Measurements from ENCODE around the gene CTCF. TPM values are rescaled to one million over a fixed set of nuclear protein-coding genes. Genes with fewer than 3 reads are reported as not detected.

CTCF gene
- total RNA-seq, 1 donor from 2014 or later: 45.0 TPM

DNA sequence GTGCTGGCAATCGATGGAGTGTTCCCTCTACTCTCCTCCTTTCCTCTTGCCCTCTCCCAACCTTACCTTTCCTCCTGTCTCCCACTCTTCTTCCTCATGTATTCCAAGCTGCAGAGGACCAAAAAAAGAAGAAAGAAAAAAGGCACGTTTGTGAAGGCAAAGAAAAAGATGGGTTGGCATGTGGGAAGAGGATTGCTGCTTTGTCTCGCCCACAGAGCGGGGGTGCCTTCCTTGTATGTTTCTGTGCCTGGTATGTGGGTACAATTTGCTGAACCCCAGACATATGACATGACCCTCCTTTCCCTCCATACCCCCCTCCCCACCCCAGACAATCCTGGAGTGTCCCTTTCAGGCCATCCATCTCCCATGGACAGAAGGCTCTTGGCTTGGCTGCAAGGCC lies 13.1 kb upstream of the CTCF start:
- no peak overlapping the region for H3K4me3 ChIP-seq (ENCODE audit: low read depth, low read length)
- peaks cover 2% of the 10 kb centered on the region for H3K36me3 ChIP-seq (ENCODE audit: control insufficient read depth, insufficient read depth, low read length)
- no peak for DNase-seq (ENCODE audit: low read depth)
- H3K27me3 ChIP-seq (ENCODE audit: control insufficient read depth, insufficient read depth, low read length): no peaks in the 10 kb centered on the region
- TF ChIP-seq, protein P1, sequence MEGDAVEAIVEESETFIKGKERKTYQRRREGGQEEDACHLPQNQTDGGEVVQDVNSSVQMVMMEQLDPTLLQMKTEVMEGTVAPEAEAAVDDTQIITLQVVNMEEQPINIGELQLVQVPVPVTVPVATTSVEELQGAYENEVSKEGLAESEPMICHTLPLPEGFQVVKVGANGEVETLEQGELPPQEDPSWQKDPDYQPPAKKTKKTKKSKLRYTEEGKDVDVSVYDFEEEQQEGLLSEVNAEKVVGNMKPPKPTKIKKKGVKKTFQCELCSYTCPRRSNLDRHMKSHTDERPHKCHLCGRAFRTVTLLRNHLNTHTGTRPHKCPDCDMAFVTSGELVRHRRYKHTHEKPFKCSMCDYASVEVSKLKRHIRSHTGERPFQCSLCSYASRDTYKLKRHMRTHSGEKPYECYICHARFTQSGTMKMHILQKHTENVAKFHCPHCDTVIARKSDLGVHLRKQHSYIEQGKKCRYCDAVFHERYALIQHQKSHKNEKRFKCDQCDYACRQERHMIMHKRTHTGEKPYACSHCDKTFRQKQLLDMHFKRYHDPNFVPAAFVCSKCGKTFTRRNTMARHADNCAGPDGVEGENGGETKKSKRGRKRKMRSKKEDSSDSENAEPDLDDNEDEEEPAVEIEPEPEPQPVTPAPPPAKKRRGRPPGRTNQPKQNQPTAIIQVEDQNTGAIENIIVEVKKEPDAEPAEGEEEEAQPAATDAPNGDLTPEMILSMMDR (IDR thresholded peaks at IDR 0.05; ENCODE audit: insufficient read depth, low read length, poor library complexity, severe bottlenecking): no peak

- peaks cover 2% of the 10 kb centered on the region for H3K36me3 ChIP-seq (ENCODE audit: control insufficient read depth, insufficient read depth, low read length)
Observed at GRCh38 chr16:67549936-67550335, 12.4 kb upstream of the CTCF start.

GRCh38 chr16:67551091-67551490 lies 11.2 kb upstream of the CTCF start:
- DNase-seq (ENCODE audit: low read depth): no peak
- Histone ChIP-seq H3K4me3 (ENCODE audit: low read depth, low read length) (no peak overlapping the region), H3K27me3 (ENCODE audit: control insufficient read depth, insufficient read depth, low read length) (no peaks in the 10 kb centered on the region), H3K36me3 (ENCODE audit: control insufficient read depth, insufficient read depth, low read length) (peaks cover 2% of the 10 kb centered on the region)
- TF ChIP-seq, protein P1 (IDR thresholded peaks at IDR 0.05; ENCODE audit: insufficient read depth, low read length, poor library complexity, severe bottlenecking): no peak

More at GRCh38 chr16:67549936-67550335, 12.4 kb upstream of the CTCF start:
- Histone ChIP-seq H3K4me3 (ENCODE audit: low read depth, low read length) (no peak overlapping the region), H3K27me3 (ENCODE audit: control insufficient read depth, insufficient read depth, low read length) (no peaks in the 10 kb centered on the region)
- TF ChIP-seq, protein P1 (IDR thresholded peaks at IDR 0.05; ENCODE audit: insufficient read depth, low read length, poor library complexity, severe bottlenecking): no peak
- no peak for DNase-seq (ENCODE audit: low read depth)

DNA sequence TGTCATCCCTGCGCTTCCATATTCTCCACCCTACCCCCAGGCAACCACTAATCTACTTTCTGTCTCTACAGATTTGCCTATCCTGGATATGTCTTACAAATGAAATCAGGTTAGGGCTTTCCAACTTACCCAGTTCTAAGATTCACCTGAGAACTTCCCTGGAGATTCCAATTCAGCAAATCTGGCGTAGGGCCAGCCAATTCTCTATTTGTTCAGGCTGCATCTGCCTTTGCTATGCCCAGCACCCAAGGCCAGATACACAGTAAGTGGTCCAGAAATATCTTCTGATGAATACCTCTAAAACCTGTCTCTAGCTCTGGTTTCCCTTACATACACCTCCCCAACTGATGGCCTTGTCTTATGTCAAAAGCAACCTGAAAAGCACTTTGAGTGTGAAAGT lies 10.4 kb upstream of the CTCF start:
- Histone ChIP-seq H3K4me3 (ENCODE audit: low read depth, low read length) (no peak overlapping the region), H3K36me3 (ENCODE audit: control insufficient read depth, insufficient read depth, low read length) (peaks cover 2% of the 10 kb centered on the region), H3K27me3 (ENCODE audit: control insufficient read depth, insufficient read depth, low read length) (no peaks in the 10 kb centered on the region)
- TF ChIP-seq, protein P1 (IDR thresholded peaks at IDR 0.05; ENCODE audit: insufficient read depth, low read length, poor library complexity, severe bottlenecking): no peak
- DNase-seq (ENCODE audit: low read depth): no peak

GRCh38 chr16:67552476-67552875 lies 9.8 kb upstream of the CTCF start:
- Histone ChIP-seq H3K27me3 (ENCODE audit: control insufficient read depth, insufficient read depth, low read length) (no peaks in the 10 kb centered on the region), H3K36me3 (ENCODE audit: control insufficient read depth, insufficient read depth, low read length) (peaks cover 2% of the 10 kb centered on the region), H3K4me3 (ENCODE audit: low read depth, low read length) (no peak overlapping the region)
- TF ChIP-seq, protein P1 (IDR thresholded peaks at IDR 0.05; ENCODE audit: insufficient read depth, low read length, poor library complexity, severe bottlenecking): no peak
- no peak for DNase-seq (ENCODE audit: low read depth)

- DNase-seq (ENCODE audit: low read depth): no peak
Observed at GRCh38 chr16:67555795-67556212, 6.5 kb upstream of the CTCF start.

More at GRCh38 chr16:67555795-67556212, 6.5 kb upstream of the CTCF start:
- TF ChIP-seq, protein P1 (IDR thresholded peaks at IDR 0.05; ENCODE audit: insufficient read depth, low read length, poor library complexity, severe bottlenecking): no peak
- Histone ChIP-seq H3K27me3 (ENCODE audit: control insufficient read depth, insufficient read depth, low read length) (no peaks in the 10 kb centered on the region), H3K4me3 (ENCODE audit: low read depth, low read length) (no peak overlapping the region), H3K36me3 (ENCODE audit: control insufficient read depth, insufficient read depth, low read length) (no peaks in the 10 kb centered on the region)

Measured in kidney epithelial cell (primary cell).